ENCODE measurements around the gene MKRN2. TPM values are rescaled to one million over a fixed set of nuclear protein-coding genes. Genes with fewer than 3 reads are reported as not detected.

The MKRN2 gene
- total and polyA plus RNA-seq, 2 of the 4 experiments (the other 2 are of a cell fraction) = 44.4 to 65.6 TPM

GRCh38 chr3:12571986-12572385, 15.1 kb downstream of the MKRN2 start:
- H4K5ac ChIP-seq (ENCODE audit: low read depth, low read length) = no peak overlapping the region
- H3K79me1 ChIP-seq (ENCODE audit: low read depth in 1 of 2, low read length in 2 of 2) = peaks cover 45 to 75% of the 10 kb centered on the region in 2 experiments
- peaks cover 22% of the 10 kb centered on the region for H3K9me1 ChIP-seq (ENCODE audit: insufficient read depth, low read length)
- H2BK5ac ChIP-seq (ENCODE audit: low read depth, low read length, poor library complexity, severe bottlenecking) = no peak overlapping the region
- no peak overlapping the region for H3K4ac ChIP-seq (ENCODE audit: low read depth, low read length)
- H3K56ac ChIP-seq (ENCODE audit: extremely low read depth, insufficient read depth, low read length) = no peak overlapping the region
- H3K4me1 ChIP-seq (ENCODE audit: control insufficient read depth, insufficient read depth, low read length) = peaks cover 19% of the 10 kb centered on the region
- no peak overlapping the region for H4K8ac ChIP-seq (ENCODE audit: low read depth in 2 of 2, low read length in 2 of 2)
- H3K18ac ChIP-seq (ENCODE audit: low read depth, low read length) = no peak overlapping the region
- dilution Hi-C loops (cut with HindIII; ENCODE audit: low sequenced_read_pairs, unreplicated experiment) (no loop called here), intact Hi-C loops (cut with micrococcal nuclease) (no loop called here), in situ Hi-C loops (cut with MboI; ENCODE audit: low sequenced_read_pairs) (no loop called here)
- no TSS peak for BruUV-seq (replicated peaks)
- H2BK20ac ChIP-seq (ENCODE audit: low read depth, low read length) = no peak overlapping the region
- WGBS, 2 experiments (ENCODE audit: extremely low coverage in 2 of 2, insufficient read length in 1 of 2) = 93% methylated on average over 2 of the region's 11 CpGs; no CpG with 5 or more reads in 1 of the 2 experiments
- no peak for ATAC-seq (ENCODE audit: low read depth)
- ChIA-PET POLR2A (ENCODE audit: unreplicated experiment) (no interaction called here), CTCF (no interaction called here)
- no peak overlapping the region for H4K91ac ChIP-seq (ENCODE audit: insufficient read depth, low read depth, low read length)
- peaks cover 55% of the 10 kb centered on the region for H3K36me3 ChIP-seq (ENCODE audit: control insufficient read depth, insufficient read depth, low read length)
- H3K4me3 ChIP-seq (ENCODE audit: insufficient read depth, low read depth, low read length) = no peak overlapping the region
- peaks cover 52% of the 10 kb centered on the region for H4K20me1 ChIP-seq (ENCODE audit: insufficient read depth, low read length)
- H2AK9ac ChIP-seq (replicated peaks; ENCODE audit: low read depth, low read length, poor library complexity) = no peak overlapping the region
- no peak overlapping the region for H2AFZ ChIP-seq (replicated peaks; ENCODE audit: low read length, poor library complexity)
- no peak overlapping the region for H3K9ac ChIP-seq (ENCODE audit: low read depth, low read length)
- H2BK15ac ChIP-seq (ENCODE audit: low read depth, low read length) = no peak overlapping the region
- no peaks in the 10 kb centered on the region for H3K27me3 ChIP-seq (ENCODE audit: control insufficient read depth, insufficient read depth, low read length)
- TF ChIP-seq CEBPB (IDR thresholded peaks at IDR 0.05; ENCODE audit: low read depth, low read length) (no peak), CHD1 (IDR thresholded peaks at IDR 0.05; ENCODE audit: low read depth, low read length) (no peak), RFX5 (IDR thresholded peaks at IDR 0.05; ENCODE audit: low read depth, low read length) (no peak), RCOR1 (IDR thresholded peaks at IDR 0.05; ENCODE audit: insufficient replicate concordance, low read length) (no peak), RAD21 (IDR thresholded peaks at IDR 0.05; ENCODE audit: low read length) (no peak), FOS (IDR thresholded peaks at IDR 0.05; ENCODE audit: low read depth, low read length) (no peak), POLR2A (IDR thresholded peaks at IDR 0.05; ENCODE audit: low read depth, low read length) (no peak), BHLHE40 (IDR thresholded peaks at IDR 0.05; ENCODE audit: low read depth, low read length) (no peak)
- H3K9me3 ChIP-seq (ENCODE audit: control insufficient read depth, insufficient read depth, low read length) = no peaks in the 10 kb centered on the region
- no peak overlapping the region for H2AK5ac ChIP-seq (ENCODE audit: low read depth, low read length)
- no peak overlapping the region for H3K27ac ChIP-seq (ENCODE audit: insufficient read depth, low read length)
- no peak for DNase-seq
- no peak overlapping the region for H3K23ac ChIP-seq (ENCODE audit: low read depth, low read length)
- H3K14ac ChIP-seq (replicated peaks; ENCODE audit: low read depth, low read length) = no peak overlapping the region
- no peak overlapping the region for H2BK120ac ChIP-seq (ENCODE audit: low read depth, low read length)
- H3K4me2 ChIP-seq (ENCODE audit: low read depth, low read length) = no peak overlapping the region

Data from IMR-90 (cell line).